ENCODE results near the gene CEP95. TPM values are rescaled to one million over a fixed set of nuclear protein-coding genes. Genes with fewer than 3 reads are reported as not detected.

CEP95 gene
- total and polyA plus RNA-seq, 11 donors: 9.4 to 25.1 (median 13.1) TPM

DNA sequence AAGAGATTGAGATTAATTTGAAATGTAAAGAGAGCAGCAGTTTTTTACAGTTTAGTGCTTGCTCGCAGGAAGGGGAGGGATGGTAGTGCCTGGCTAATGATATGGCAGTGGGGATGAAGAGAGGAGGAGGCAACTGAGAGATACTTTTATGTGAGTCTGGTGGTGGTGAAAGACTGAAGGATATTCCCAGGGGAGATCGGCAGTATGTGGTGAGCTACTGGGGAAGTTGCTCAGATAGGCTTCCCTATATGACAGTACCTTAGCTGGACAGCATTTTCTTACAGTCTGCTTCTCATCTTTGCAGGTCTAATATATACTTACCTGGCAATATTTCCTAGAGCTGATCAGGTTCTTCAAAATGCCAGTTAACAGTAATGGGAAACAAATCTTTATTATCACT, 8.6 kb downstream of the CEP95 start:
- Histone ChIP-seq H3K36me3 (peaks cover 0 to 100% (median 99%) of the 10 kb centered on the region in 9 donors), H3K4me3 (no peak overlapping the region), H3K9me3 (no peaks in the 10 kb centered on the region), H3K4me1 (no peaks in the 10 kb centered on the region), H3K27me3 (no peaks in the 10 kb centered on the region), H3K27ac (no peak overlapping the region)
- intact Hi-C loops (cut with DNase I): loop anchor here in 1 of 10 donors (10.0 kb wide), 1 partner anchor 59 kb away; no protein-coding TSS in a partner anchor
- ATAC-seq (no peak), DNase-seq (no peak)
- WGBS, 4 donors: 61 to 77% (median 67%) methylated on average over 2 of the region's 2 CpGs
- TF ChIP-seq, protein P1, sequence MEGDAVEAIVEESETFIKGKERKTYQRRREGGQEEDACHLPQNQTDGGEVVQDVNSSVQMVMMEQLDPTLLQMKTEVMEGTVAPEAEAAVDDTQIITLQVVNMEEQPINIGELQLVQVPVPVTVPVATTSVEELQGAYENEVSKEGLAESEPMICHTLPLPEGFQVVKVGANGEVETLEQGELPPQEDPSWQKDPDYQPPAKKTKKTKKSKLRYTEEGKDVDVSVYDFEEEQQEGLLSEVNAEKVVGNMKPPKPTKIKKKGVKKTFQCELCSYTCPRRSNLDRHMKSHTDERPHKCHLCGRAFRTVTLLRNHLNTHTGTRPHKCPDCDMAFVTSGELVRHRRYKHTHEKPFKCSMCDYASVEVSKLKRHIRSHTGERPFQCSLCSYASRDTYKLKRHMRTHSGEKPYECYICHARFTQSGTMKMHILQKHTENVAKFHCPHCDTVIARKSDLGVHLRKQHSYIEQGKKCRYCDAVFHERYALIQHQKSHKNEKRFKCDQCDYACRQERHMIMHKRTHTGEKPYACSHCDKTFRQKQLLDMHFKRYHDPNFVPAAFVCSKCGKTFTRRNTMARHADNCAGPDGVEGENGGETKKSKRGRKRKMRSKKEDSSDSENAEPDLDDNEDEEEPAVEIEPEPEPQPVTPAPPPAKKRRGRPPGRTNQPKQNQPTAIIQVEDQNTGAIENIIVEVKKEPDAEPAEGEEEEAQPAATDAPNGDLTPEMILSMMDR (IDR thresholded peaks at IDR 0.05): no peak
- no peak for TF ChIP-seq POLR2A (IDR thresholded peaks at IDR 0.05)

DNA sequence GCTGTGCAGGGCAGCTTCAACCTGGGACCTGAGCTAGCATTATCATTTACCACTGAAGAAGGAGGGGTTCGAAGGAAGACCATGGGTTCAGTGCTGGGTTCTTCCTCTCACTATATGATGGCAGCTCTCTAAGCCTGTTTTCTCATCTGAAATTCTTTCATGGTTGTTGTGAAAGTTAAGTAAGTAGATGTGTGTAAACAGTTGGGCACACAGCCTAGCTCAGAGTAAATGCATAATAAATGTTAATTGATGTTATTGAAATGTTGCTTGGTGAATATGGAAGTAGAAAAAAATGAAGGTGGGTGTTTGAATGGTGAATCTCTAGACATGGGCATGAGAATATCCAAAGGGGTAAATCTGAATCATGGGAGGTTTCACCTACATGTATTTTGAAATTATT, 9.1 kb downstream of the CEP95 start:
- Histone ChIP-seq H3K9me3 (no peaks in the 10 kb centered on the region), H3K27ac (no peak overlapping the region), H3K27me3 (no peaks in the 10 kb centered on the region), H3K4me1 (no peaks in the 10 kb centered on the region), H3K36me3 (peaks cover 0 to 100% (median 99%) of the 10 kb centered on the region in 9 donors), H3K4me3 (no peak overlapping the region)
- DNase-seq (no peak), ATAC-seq (no peak)
- no peak for TF ChIP-seq POLR2A (IDR thresholded peaks at IDR 0.05)
- TF ChIP-seq, protein P1 (IDR thresholded peaks at IDR 0.05): no peak
- intact Hi-C loops (cut with DNase I): loop anchor here in 1 of 10 donors (10.0 kb wide), 1 partner anchor 59 kb away; no protein-coding TSS in a partner anchor
- 87 to 100% (median 93%) methylated on average over 1 of the region's 1 CpG for WGBS, 4 donors

DNA sequence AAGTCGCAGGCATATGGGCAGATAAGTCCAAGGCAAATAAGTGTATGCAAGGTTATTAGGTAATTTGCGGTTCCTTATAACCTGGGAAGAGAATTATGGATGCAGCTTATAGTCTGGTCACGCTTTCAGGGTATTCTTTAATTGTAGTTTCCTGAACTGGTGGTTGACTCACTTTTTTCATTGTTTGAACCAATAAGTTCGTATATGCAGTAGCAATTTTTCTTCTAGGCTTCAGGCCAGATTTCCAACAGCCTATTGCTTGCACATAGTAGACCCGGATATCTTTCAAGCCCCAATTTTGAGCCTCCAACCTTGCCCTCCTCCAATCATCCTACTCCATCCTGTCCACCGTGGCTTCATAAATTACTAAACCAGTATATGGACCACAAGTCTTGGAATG, 12.8 kb downstream of the CEP95 start:
- DNase-seq (no peak), ATAC-seq (no peak)
- no peaks in the 10 kb centered on the region for H3K9me3 ChIP-seq
- no peak for TF ChIP-seq POLR2A (IDR thresholded peaks at IDR 0.05)
- TF ChIP-seq, protein P1 (IDR thresholded peaks at IDR 0.05): no peak
- no peaks in the 10 kb centered on the region for H3K27me3 ChIP-seq
- no peak overlapping the region for H3K4me3 ChIP-seq
- H3K27ac ChIP-seq: no peak overlapping the region
- intact Hi-C loops (cut with DNase I): loop anchor here in 1 of 10 donors (10.0 kb wide), 1 partner anchor 55 kb away; no protein-coding TSS in a partner anchor
- no peaks in the 10 kb centered on the region for H3K4me1 ChIP-seq
- WGBS, 4 donors: 89 to 93% (median 93%) methylated on average over 6 of the region's 6 CpGs
- H3K36me3 ChIP-seq: peaks cover 0 to 100% (median 99%) of the 10 kb centered on the region in 9 donors

DNA sequence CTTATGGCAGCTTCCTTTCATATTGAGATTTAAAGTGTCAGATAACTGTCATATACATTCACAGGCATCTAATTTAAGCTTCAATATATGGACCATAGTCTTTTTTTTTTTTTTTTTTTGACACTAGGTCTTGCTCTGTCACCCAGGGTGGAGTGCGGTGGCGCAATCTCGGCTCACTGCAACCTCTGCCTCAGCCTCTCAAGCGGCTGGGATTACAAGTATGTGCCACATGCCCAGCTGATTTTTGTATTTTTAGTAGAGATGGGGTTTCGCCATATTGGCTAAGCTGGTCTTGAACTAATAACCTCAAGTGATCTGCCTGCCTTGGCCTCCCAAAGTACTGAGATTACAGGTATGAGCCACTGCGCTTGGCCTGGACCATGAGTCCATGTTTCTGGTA, 13.6 kb downstream of the CEP95 start:
- intact Hi-C loops (cut with DNase I): no loop called here
- no peaks in the 10 kb centered on the region for H3K4me1 ChIP-seq
- no peaks in the 10 kb centered on the region for H3K27me3 ChIP-seq
- TF ChIP-seq, protein P1 (IDR thresholded peaks at IDR 0.05): no peak
- TF ChIP-seq POLR2A (IDR thresholded peaks at IDR 0.05): no peak
- H3K27ac ChIP-seq: no peak overlapping the region
- H3K4me3 ChIP-seq: no peak overlapping the region
- H3K9me3 ChIP-seq: no peaks in the 10 kb centered on the region
- 92 to 97% (median 96%) methylated on average over 6 of the region's 6 CpGs for WGBS, 4 donors
- DNase-seq (no peak), ATAC-seq (no peak)
- H3K36me3 ChIP-seq: peaks cover 0 to 100% (median 100%) of the 10 kb centered on the region in 9 donors

Measured in heart left ventricle (tissue), 16 donors.